HG03103 (cell line): ENCODE measurements around the gene GPBP1L1.

Experiments
- ATAC-seq: cut with Tn5 transposase; IDR thresholded peaks from one replicate; pipeline ENCODE4 v1.9.1; 2021; ENCODE audit warnings: low read depth; ENCODE audit not compliant: unreplicated experiment

GPBP1L1 gene

GRCh38 chr1:45643978-45644377 lies 42.4 kb downstream of the GPBP1L1 start:
- ATAC-seq = no peak

- ATAC-seq = no peak
These were observed 43.0 kb downstream of the GPBP1L1 start for GRCh38 chr1:45643321-45643720.

- ATAC-seq = no peak
These were observed 46.0 kb downstream of the GPBP1L1 start for GRCh38 chr1:45640293-45640692.

GRCh38 chr1:45635211-45635610 lies 51.1 kb downstream of the GPBP1L1 start:
- ATAC-seq = no peak

GRCh38 chr1:45630429-45630828 lies 55.9 kb downstream of the GPBP1L1 start:
- ATAC-seq = no peak

- ATAC-seq = no peak
These were observed 57.3 kb downstream of the GPBP1L1 start for GRCh38 chr1:45629035-45629434.

GRCh38 chr1:45623972-45624371 lies 62.4 kb downstream of the GPBP1L1 start, which contains the start of gene CCDC17:
Gene CCDC17, minus strand, starts transcription at chr1:45624054. Its CDS starts 145 bp downstream, at chr1:45623909.
- no peak for ATAC-seq

GRCh38 chr1:45622524-45623394 lies 63.6 kb downstream of the GPBP1L1 start:
- ATAC-seq = no peak

- ATAC-seq = no peak
These were observed 64.3 kb downstream of the GPBP1L1 start for GRCh38 chr1:45621895-45622523.

GRCh38 chr1:45621501-45621836 lies 64.9 kb downstream of the GPBP1L1 start:
- ATAC-seq = no peak

DNA sequence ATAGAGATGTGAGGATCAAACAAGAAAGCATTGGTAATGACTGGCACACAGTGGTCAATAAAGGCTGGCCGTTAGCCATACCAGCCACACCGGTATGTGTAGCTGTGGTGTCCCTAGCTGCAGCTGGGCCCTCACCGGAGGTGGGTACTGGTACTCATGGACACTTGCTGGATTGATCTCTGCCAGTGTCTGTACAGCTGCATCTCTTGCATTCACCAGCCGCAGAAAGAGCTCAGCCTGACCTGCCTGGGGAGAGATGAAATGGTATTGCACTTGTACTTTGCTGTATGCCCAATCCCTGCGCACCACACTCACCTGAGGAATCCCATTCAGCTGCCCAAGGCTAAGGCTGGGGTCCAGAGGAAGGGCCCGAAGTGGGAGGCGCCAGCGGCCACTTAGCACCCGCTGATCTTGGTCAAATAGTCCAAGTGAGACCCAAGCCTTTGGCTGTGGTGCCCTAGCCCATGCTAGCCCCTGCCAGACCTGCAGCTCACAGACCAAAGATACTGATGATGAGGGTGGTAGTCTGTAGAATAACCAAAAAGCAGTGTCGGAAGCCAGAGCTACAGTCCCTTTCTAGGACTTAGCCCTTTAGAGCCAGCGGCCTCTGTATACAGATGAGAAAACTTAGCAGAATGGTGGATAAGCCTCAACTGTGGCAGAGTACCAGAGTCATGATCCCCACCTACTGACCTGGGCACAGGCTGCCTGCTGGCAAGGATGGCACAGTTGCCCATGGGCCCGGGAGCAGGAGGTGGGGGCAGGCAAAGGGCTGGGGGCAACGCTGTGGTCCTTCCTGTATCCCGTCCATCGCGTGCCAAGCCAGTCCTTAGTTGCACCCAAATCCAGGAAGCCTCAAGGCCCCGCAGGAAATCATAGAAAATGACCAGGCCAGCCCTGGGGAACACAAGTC lies 65.5 kb downstream of the GPBP1L1 start:
- no peak for ATAC-seq

GRCh38 chr1:45619149-45619921 lies 67.0 kb downstream of the GPBP1L1 start:
- no peak for ATAC-seq

- no peak for ATAC-seq
These were observed 68.7 kb downstream of the GPBP1L1 start for GRCh38 chr1:45617618-45618017.

- no peak for ATAC-seq
These were observed 70.4 kb downstream of the GPBP1L1 start for GRCh38 chr1:45615885-45616284.

DNA sequence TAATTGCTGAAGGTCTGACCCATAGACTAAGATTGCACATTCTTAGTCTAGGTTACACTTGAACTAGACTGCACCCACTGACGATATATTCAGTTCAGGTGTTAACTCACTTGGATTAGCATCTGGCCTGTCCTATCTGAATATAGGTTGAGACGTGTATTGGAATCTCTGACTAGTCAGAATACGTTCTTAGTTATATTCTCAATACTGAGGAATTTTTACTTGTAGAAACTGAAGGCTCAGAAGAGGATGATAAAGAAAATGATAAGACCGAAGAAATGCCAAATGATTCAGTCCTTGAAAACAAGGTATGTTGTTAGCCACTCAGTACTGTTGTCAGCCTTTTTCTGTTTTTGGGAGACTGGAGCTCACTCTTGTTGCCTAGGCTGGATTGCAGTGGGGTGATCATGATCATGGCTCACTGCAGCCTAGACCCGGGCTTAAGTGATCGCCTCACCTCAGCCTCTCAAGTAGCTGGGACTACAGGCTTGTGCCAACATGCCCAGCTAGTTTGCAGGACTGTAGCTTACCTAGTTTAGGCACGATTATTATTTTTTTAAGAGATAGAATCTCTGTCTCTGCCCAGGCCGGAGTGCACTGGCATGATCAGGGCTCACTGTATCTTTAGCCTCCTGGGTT lies 73.3 kb downstream of the GPBP1L1 start:
- no peak for ATAC-seq

- no peak for ATAC-seq
These were observed 75.6 kb downstream of the GPBP1L1 start for GRCh38 chr1:45610589-45611226.

- no peak for ATAC-seq
These were observed 77.9 kb downstream of the GPBP1L1 start for GRCh38 chr1:45608175-45609156.

GRCh38 chr1:45607404-45608074 lies 78.8 kb downstream of the GPBP1L1 start:
- ATAC-seq = no peak
